ENCODE results near the gene PYY.

The PYY gene

GRCh38 chr17:43987131-43988021, 33.6 kb upstream of the PYY start:
- H3K36me3 ChIP-seq (ENCODE audit: control insufficient read depth, insufficient read depth, low read length), result no peaks in the 10 kb centered on the region
- no peaks in the 10 kb centered on the region for H3K4me1 ChIP-seq (ENCODE audit: control insufficient read depth, insufficient read depth, low read length)
- H3K27me3 ChIP-seq (ENCODE audit: control insufficient read depth, insufficient read depth, low read length), result peaks cover 21% of the 10 kb centered on the region
- H3K4me3 ChIP-seq (ENCODE audit: low read length), result no peak overlapping the region
- no peak overlapping the region for H3K27ac ChIP-seq (ENCODE audit: low read depth, low read length)
- H3K9ac ChIP-seq (ENCODE audit: low read length), result no peak overlapping the region

DNA sequence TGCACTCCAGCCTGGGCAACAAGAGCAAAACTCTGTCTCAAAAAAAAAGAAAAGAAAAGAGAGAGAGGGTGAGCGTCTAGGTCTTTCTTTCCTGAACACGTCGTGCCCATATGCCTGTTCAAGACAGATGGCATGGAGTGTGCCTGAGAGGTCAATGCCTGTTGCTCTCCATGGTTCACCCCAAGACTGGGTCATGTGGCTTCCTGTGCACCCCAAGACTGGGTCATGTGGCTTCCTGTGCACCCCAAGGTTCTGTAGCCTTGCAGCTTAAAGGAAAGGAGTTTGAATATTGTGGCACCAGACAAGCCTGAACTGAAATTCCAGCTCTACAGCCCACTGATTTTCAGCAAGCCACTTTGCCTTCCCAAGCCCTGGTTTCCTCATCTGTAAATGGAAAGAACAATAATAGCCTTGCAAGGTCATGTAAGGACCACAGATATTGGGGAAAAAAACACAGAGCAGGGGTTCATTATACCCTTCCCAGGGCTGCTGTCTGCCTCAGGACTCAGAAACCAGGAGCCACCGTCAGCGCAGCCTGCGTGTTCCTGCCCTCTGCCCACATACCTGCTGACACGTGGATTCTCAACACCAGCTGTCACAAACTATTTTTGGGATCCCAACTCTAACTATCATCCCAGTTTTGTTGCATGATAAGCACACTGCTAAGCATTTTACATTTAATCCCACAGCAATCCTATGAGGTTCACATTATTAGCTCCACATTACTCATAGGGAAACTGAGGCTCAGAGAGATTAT, 32.7 kb upstream of the PYY start:
- Histone ChIP-seq H3K36me3 (ENCODE audit: control insufficient read depth, insufficient read depth, low read length) (no peaks in the 10 kb centered on the region), H3K9ac (ENCODE audit: low read length) (no peak overlapping the region), H3K27me3 (ENCODE audit: control insufficient read depth, insufficient read depth, low read length) (peaks cover 25% of the 10 kb centered on the region)

DNA sequence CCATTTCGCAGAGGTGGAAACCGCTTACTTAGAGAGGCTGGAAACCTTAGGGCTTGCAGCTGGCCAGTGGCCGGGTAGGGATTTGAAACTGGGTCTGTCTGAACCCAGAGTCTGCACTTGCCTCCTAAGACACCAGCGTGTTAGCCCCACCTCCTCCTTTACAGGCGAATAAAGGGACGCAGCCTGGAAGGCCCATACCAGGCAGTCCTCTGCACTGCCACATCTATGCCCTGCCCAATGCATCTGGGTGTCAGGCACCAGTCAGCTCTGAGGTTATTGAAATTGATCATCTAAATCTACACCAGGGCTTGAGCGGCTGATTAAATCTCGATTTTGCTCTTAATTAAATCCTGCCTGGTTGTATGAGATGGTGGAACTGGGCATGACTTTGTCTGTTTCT, 30.8 kb upstream of the PYY start:
- Histone ChIP-seq H3K4me1 (ENCODE audit: control insufficient read depth, insufficient read depth, low read length) (no peaks in the 10 kb centered on the region), H3K4me3 (ENCODE audit: low read length) (no peak overlapping the region), H3K27ac (ENCODE audit: low read depth, low read length) (no peak overlapping the region), H3K27me3 (ENCODE audit: control insufficient read depth, insufficient read depth, low read length) (peaks cover 25% of the 10 kb centered on the region), H3K9ac (ENCODE audit: low read length) (no peak overlapping the region), H3K36me3 (ENCODE audit: control insufficient read depth, insufficient read depth, low read length) (no peaks in the 10 kb centered on the region)

More for the DNA sequence above, 32.7 kb upstream of the PYY start:
- Histone ChIP-seq H3K4me3 (ENCODE audit: low read length) (no peak overlapping the region), H3K27ac (ENCODE audit: low read depth, low read length) (no peak overlapping the region), H3K4me1 (ENCODE audit: control insufficient read depth, insufficient read depth, low read length) (no peaks in the 10 kb centered on the region)

- Histone ChIP-seq H3K4me1 (ENCODE audit: control insufficient read depth, insufficient read depth, low read length) (no peaks in the 10 kb centered on the region), H3K27me3 (ENCODE audit: control insufficient read depth, insufficient read depth, low read length) (peaks cover 27% of the 10 kb centered on the region), H3K36me3 (ENCODE audit: control insufficient read depth, insufficient read depth, low read length) (no peaks in the 10 kb centered on the region), H3K9ac (ENCODE audit: low read length) (no peak overlapping the region), H3K4me3 (ENCODE audit: low read length) (peak overlapping the region; percentile 44), H3K27ac (ENCODE audit: low read depth, low read length) (no peak overlapping the region)
Observed at GRCh38 chr17:43983515-43984411, 30.0 kb upstream of the PYY start.

GRCh38 chr17:43983196-43983514, 29.4 kb upstream of the PYY start:
- Histone ChIP-seq H3K27me3 (ENCODE audit: control insufficient read depth, insufficient read depth, low read length) (peaks cover 28% of the 10 kb centered on the region), H3K9ac (ENCODE audit: low read length) (no peak overlapping the region), H3K4me3 (ENCODE audit: low read length) (no peak overlapping the region), H3K27ac (ENCODE audit: low read depth, low read length) (no peak overlapping the region), H3K4me1 (ENCODE audit: control insufficient read depth, insufficient read depth, low read length) (no peaks in the 10 kb centered on the region), H3K36me3 (ENCODE audit: control insufficient read depth, insufficient read depth, low read length) (no peaks in the 10 kb centered on the region)

DNA sequence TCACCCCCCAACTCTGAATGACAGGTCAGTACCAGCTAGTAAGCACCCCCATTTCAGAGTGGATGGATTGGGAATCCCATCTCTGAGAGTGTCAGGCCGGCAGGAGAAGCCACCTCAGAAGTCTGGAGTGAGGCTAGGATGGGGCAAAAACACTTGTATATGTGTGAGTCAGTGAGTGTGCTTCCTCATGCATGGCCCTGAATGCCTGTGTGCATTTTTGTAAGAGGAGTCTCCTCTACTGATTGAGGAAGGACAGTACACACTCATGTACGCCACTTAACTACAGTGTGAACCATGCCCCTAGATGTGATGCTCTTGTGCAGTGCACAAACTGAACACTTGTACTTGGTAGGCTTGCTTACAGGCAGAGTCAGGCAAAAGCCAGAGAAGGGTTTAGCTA, 28.4 kb upstream of the PYY start:
- Histone ChIP-seq H3K9ac (ENCODE audit: low read length) (no peak overlapping the region), H3K27me3 (ENCODE audit: control insufficient read depth, insufficient read depth, low read length) (peaks cover 24% of the 10 kb centered on the region), H3K4me1 (ENCODE audit: control insufficient read depth, insufficient read depth, low read length) (no peaks in the 10 kb centered on the region), H3K27ac (ENCODE audit: low read depth, low read length) (no peak overlapping the region), H3K4me3 (ENCODE audit: low read length) (no peak overlapping the region), H3K36me3 (ENCODE audit: control insufficient read depth, insufficient read depth, low read length) (no peaks in the 10 kb centered on the region)

DNA sequence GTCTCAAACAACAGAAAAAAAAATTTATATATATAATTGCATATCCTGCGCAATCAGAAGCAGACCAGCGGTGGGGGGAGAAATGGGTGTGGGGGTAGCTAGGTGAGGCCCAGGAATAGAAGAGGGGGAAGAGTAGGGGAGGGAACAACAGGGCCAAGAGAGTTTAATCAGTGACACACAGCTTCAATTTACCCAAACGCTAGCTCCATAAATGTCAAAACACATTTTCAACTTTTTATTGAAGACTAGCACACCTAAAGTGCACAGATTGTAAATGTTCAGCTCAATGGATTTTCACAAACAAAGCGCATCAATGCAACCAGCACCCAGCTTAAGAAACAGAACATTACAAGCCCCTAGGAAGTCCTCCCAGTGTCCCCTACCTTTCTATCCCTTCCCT, 25.9 kb upstream of the PYY start:
- Histone ChIP-seq H3K27ac (ENCODE audit: low read depth, low read length) (no peak overlapping the region), H3K27me3 (ENCODE audit: control insufficient read depth, insufficient read depth, low read length) (peaks cover 24% of the 10 kb centered on the region)

GRCh38 chr17:43979011-43979410, 25.3 kb upstream of the PYY start:
- H3K27ac ChIP-seq (ENCODE audit: low read depth, low read length), result no peak overlapping the region
- no peak overlapping the region for H3K9ac ChIP-seq (ENCODE audit: low read length)
- H3K4me1 ChIP-seq (ENCODE audit: control insufficient read depth, insufficient read depth, low read length), result no peaks in the 10 kb centered on the region
- no peaks in the 10 kb centered on the region for H3K36me3 ChIP-seq (ENCODE audit: control insufficient read depth, insufficient read depth, low read length)
- peaks cover 18% of the 10 kb centered on the region for H3K27me3 ChIP-seq (ENCODE audit: control insufficient read depth, insufficient read depth, low read length)
- H3K4me3 ChIP-seq (ENCODE audit: low read length), result no peak overlapping the region

More for the DNA sequence above, 25.9 kb upstream of the PYY start:
- H3K36me3 ChIP-seq (ENCODE audit: control insufficient read depth, insufficient read depth, low read length), result no peaks in the 10 kb centered on the region
- no peaks in the 10 kb centered on the region for H3K4me1 ChIP-seq (ENCODE audit: control insufficient read depth, insufficient read depth, low read length)
- H3K9ac ChIP-seq (ENCODE audit: low read length), result no peak overlapping the region
- no peak overlapping the region for H3K4me3 ChIP-seq (ENCODE audit: low read length)

DNA sequence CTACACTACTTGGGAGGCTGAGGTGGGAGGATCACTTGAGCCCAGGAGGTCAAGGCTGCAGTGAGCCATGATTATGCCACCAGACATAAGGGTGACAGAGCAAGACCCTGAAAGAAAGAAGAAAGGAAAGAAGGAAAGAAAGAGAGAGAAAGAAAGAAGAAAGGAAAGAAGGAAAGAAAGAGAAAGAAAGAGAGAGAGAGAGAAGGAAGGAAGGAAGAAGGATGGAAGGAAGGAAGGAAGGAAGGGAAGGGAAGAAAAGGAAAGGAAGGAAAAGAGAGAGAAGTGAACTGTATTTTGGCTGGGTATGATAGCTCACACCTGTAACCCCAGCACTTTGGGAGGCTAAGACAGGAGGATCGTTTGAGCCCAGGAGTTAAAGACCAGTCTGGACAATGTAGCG, 24.3 kb upstream of the PYY start:
- Histone ChIP-seq H3K4me3 (ENCODE audit: low read length) (no peak overlapping the region), H3K27ac (ENCODE audit: low read depth, low read length) (no peak overlapping the region), H3K4me1 (ENCODE audit: control insufficient read depth, insufficient read depth, low read length) (no peaks in the 10 kb centered on the region), H3K36me3 (ENCODE audit: control insufficient read depth, insufficient read depth, low read length) (no peaks in the 10 kb centered on the region), H3K9ac (ENCODE audit: low read length) (no peak overlapping the region), H3K27me3 (ENCODE audit: control insufficient read depth, insufficient read depth, low read length) (peaks cover 9% of the 10 kb centered on the region)

GRCh38 chr17:43976963-43977837, 23.5 kb upstream of the PYY start:
- Histone ChIP-seq H3K27me3 (ENCODE audit: control insufficient read depth, insufficient read depth, low read length) (peaks cover 6% of the 10 kb centered on the region), H3K9ac (ENCODE audit: low read length) (no peak overlapping the region), H3K4me1 (ENCODE audit: control insufficient read depth, insufficient read depth, low read length) (no peaks in the 10 kb centered on the region), H3K4me3 (ENCODE audit: low read length) (no peak overlapping the region), H3K27ac (ENCODE audit: low read depth, low read length) (no peak overlapping the region), H3K36me3 (ENCODE audit: control insufficient read depth, insufficient read depth, low read length) (no peaks in the 10 kb centered on the region)

DNA sequence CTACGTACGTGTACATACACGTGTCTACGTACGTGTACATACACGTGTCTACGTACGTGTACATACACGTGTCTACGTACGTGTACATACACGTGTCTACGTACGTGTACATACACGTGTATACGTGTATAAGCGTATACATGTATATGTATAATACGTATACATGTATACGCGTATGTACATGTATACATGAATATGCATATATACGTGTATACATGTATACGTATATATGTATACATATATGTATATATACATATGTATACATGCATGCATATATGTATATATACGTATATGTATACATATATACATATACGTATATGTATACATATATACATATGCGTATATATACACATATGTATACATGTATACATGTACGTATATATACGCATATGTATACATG, 22.2 kb upstream of the PYY start:
- Histone ChIP-seq H3K9ac (ENCODE audit: low read length) (no peak overlapping the region), H3K4me1 (ENCODE audit: control insufficient read depth, insufficient read depth, low read length) (no peaks in the 10 kb centered on the region), H3K27me3 (ENCODE audit: control insufficient read depth, insufficient read depth, low read length) (peaks cover 3% of the 10 kb centered on the region), H3K4me3 (ENCODE audit: low read length) (no peak overlapping the region), H3K36me3 (ENCODE audit: control insufficient read depth, insufficient read depth, low read length) (no peaks in the 10 kb centered on the region), H3K27ac (ENCODE audit: low read depth, low read length) (no peak overlapping the region)
